ENCODE results near the gene SBK1. TPM values are rescaled to one million over a fixed set of nuclear protein-coding genes. Genes with fewer than 3 reads are reported as not detected.

Gene SBK1
- total RNA-seq, 1 donor from 2014 or later, result under 0.01 TPM

- peaks cover 2% of the 10 kb centered on the region for H3K27me3 ChIP-seq (ENCODE audit: control insufficient read depth, insufficient read depth, low read length)
- no peak overlapping the region for H3K4me3 ChIP-seq (ENCODE audit: low read depth, low read length)
- FAIRE-seq, result no peak
- no peak for DNase-seq (ENCODE audit: low read depth)
- no peak for TF ChIP-seq CTCF (IDR thresholded peaks at IDR 0.05; ENCODE audit: insufficient read depth, low read length, severe bottlenecking)
- no peaks in the 10 kb centered on the region for H3K36me3 ChIP-seq (ENCODE audit: control insufficient read depth, insufficient read depth, low read length)
Measured at GRCh38 chr16:28283798-28284577, 8.3 kb upstream of the SBK1 start.

GRCh38 chr16:28285649-28286048 lies 6.7 kb upstream of the SBK1 start:
- peaks cover 2% of the 10 kb centered on the region for H3K27me3 ChIP-seq (ENCODE audit: control insufficient read depth, insufficient read depth, low read length)
- no peak for FAIRE-seq

GRCh38 chr16:28288114-28288513 lies 4.2 kb upstream of the SBK1 start:
- FAIRE-seq (no peak), DNase-seq (ENCODE audit: low read depth) (no peak)
- TF ChIP-seq CTCF (IDR thresholded peaks at IDR 0.05; ENCODE audit: insufficient read depth, low read length, severe bottlenecking), result no peak
- Histone ChIP-seq H3K27me3 (ENCODE audit: control insufficient read depth, insufficient read depth, low read length) (peaks cover 5% of the 10 kb centered on the region), H3K4me3 (ENCODE audit: low read depth, low read length) (no peak overlapping the region), H3K36me3 (ENCODE audit: control insufficient read depth, insufficient read depth, low read length) (no peaks in the 10 kb centered on the region)

More at GRCh38 chr16:28285649-28286048, 6.7 kb upstream of the SBK1 start:
- TF ChIP-seq CTCF (IDR thresholded peaks at IDR 0.05; ENCODE audit: insufficient read depth, low read length, severe bottlenecking), result no peak
- Histone ChIP-seq H3K36me3 (ENCODE audit: control insufficient read depth, insufficient read depth, low read length) (no peaks in the 10 kb centered on the region), H3K4me3 (ENCODE audit: low read depth, low read length) (no peak overlapping the region)
- no peak for DNase-seq (ENCODE audit: low read depth)

GRCh38 chr16:28289048-28289447 lies 3.3 kb upstream of the SBK1 start:
- TF ChIP-seq CTCF (IDR thresholded peaks at IDR 0.05; ENCODE audit: insufficient read depth, low read length, severe bottlenecking), result no peak
- DNase-seq (ENCODE audit: low read depth), result no peak
- peaks cover 13% of the 10 kb centered on the region for H3K27me3 ChIP-seq (ENCODE audit: control insufficient read depth, insufficient read depth, low read length)
- no peaks in the 10 kb centered on the region for H3K36me3 ChIP-seq (ENCODE audit: control insufficient read depth, insufficient read depth, low read length)
- FAIRE-seq, result no peak
- H3K4me3 ChIP-seq (ENCODE audit: low read depth, low read length), result no peak overlapping the region

- no peak for FAIRE-seq
- TF ChIP-seq CTCF (IDR thresholded peaks at IDR 0.05; ENCODE audit: insufficient read depth, low read length, severe bottlenecking), result no peak
Measured at GRCh38 chr16:28289939-28290858, 2.1 kb upstream of the SBK1 start.

More at GRCh38 chr16:28289939-28290858, 2.1 kb upstream of the SBK1 start:
- Histone ChIP-seq H3K4me3 (ENCODE audit: low read depth, low read length) (no peak overlapping the region), H3K27me3 (ENCODE audit: control insufficient read depth, insufficient read depth, low read length) (peaks cover 22% of the 10 kb centered on the region), H3K36me3 (ENCODE audit: control insufficient read depth, insufficient read depth, low read length) (no peaks in the 10 kb centered on the region)
- no peak for DNase-seq (ENCODE audit: low read depth)

Data from bronchial epithelial cell (primary cell).